GM18505 (cell line): Measurements from ENCODE around the gene HTR3A.

ENCODE experiments used
- ATAC-seq: cut with Tn5 transposase; IDR thresholded peaks from one replicate; pipeline ENCODE4 v1.9.1; 2021; ENCODE audit not compliant: unreplicated experiment
- POLR2A ChIP-seq: IDR thresholded peaks from 4 replicates; pipeline ENCODE4 v1.6.1; 2011; ENCODE audit warnings: borderline replicate concordance; ENCODE audit not compliant: insufficient read depth, insufficient read length; ENCODE audit errors: extremely low read depth

The HTR3A gene

GRCh38 chr11:113952588-113952987 is 22.3 kb upstream of the HTR3A start:
- TF ChIP-seq POLR2A = no peak
- ATAC-seq = no peak

- ATAC-seq = no peak
- TF ChIP-seq POLR2A = no peak
Observed at GRCh38 chr11:113954235-113954634, 20.7 kb upstream of the HTR3A start.

- no peak for ATAC-seq
- TF ChIP-seq POLR2A = no peak
Observed at GRCh38 chr11:113956986-113957385, 17.9 kb upstream of the HTR3A start.

- no peak for TF ChIP-seq POLR2A
- no peak for ATAC-seq
Observed at GRCh38 chr11:113960702-113961330, 14.1 kb upstream of the HTR3A start.

GRCh38 chr11:113967361-113967760 is 7.5 kb upstream of the HTR3A start:
- no peak for TF ChIP-seq POLR2A
- no peak for ATAC-seq

GRCh38 chr11:113971506-113972195 is 3.3 kb upstream of the HTR3A start:
- no peak for ATAC-seq
- no peak for TF ChIP-seq POLR2A

- no peak for TF ChIP-seq POLR2A
- ATAC-seq = no peak
Observed at GRCh38 chr11:113977071-113977490, 2.2 kb downstream of the HTR3A start.

GRCh38 chr11:113977701-113978100 is 2.8 kb downstream of the HTR3A start:
- no peak for ATAC-seq
- TF ChIP-seq POLR2A = no peak

- no peak for ATAC-seq
- TF ChIP-seq POLR2A = no peak
Observed at GRCh38 chr11:113979431-113979830, 4.5 kb downstream of the HTR3A start.

- TF ChIP-seq POLR2A = no peak
- ATAC-seq = no peak
Observed at GRCh38 chr11:113980785-113981184, 5.9 kb downstream of the HTR3A start.

GRCh38 chr11:113982306-113982705 is 7.4 kb downstream of the HTR3A start:
- no peak for TF ChIP-seq POLR2A
- ATAC-seq = no peak

- no peak for ATAC-seq
- no peak for TF ChIP-seq POLR2A
Observed at GRCh38 chr11:113984781-113985180, 9.9 kb downstream of the HTR3A start.

GRCh38 chr11:113985906-113986305 is 11.0 kb downstream of the HTR3A start:
- no peak for TF ChIP-seq POLR2A
- no peak for ATAC-seq
